H9 (cell line): ENCODE data around the gene PSMB8. TPM values are rescaled to one million over a fixed set of nuclear protein-coding genes. Genes with fewer than 3 reads are reported as not detected.

Experiments
- DNase-seq: peaks from one replicate; pipeline ENCODE4 v3.0.0-alpha.2; 2017
- H2AFZ ChIP-seq: one replicate; pipeline ENCODE4 v1.6.1; 2013; ENCODE audit warnings: mild to moderate bottlenecking, low read length, control low read depth, moderate library complexity
- H2AK5ac ChIP-seq: 2 replicates; pipeline ENCODE4 v1.6.1; 2013; ENCODE audit warnings: low read length, control low read depth, mixed read lengths; ENCODE audit not compliant: insufficient read length
- H2BK120ac ChIP-seq: one replicate; pipeline ENCODE4 v1.6.1; 2013; ENCODE audit warnings: low read depth, mild to moderate bottlenecking, low read length, control low read depth, inconsistent platforms; ENCODE audit not compliant: poor library complexity, severe bottlenecking
- H2BK12ac ChIP-seq: 2 replicates; pipeline ENCODE4 v1.6.1; 2013; ENCODE audit warnings: low read length, control low read depth, mixed read lengths, low read depth; ENCODE audit not compliant: insufficient read length
- H2BK15ac ChIP-seq: 2 replicates; pipeline ENCODE4 v1.6.1; 2013; ENCODE audit warnings: low read depth, low read length, control low read depth
- H2BK20ac ChIP-seq: one replicate; pipeline ENCODE4 v1.6.1; 2013; ENCODE audit warnings: low read depth, mild to moderate bottlenecking, low read length, control low read depth, inconsistent platforms; ENCODE audit not compliant: poor library complexity, severe bottlenecking
- H2BK5ac ChIP-seq: 2 replicates; pipeline ENCODE4 v1.6.1; 2013; ENCODE audit warnings: low read length, control low read depth, mixed read lengths; ENCODE audit not compliant: insufficient read length
- H3K14ac ChIP-seq: 2 replicates; pipeline ENCODE4 v1.6.1; 2013; ENCODE audit warnings: low read length, control low read depth; ENCODE audit not compliant: insufficient read depth
- H3K18ac ChIP-seq: 2 replicates; pipeline ENCODE4 v1.6.1; 2013; ENCODE audit warnings: low read depth, mild to moderate bottlenecking, mixed read lengths, low read length, control low read depth; ENCODE audit not compliant: insufficient read length
- H3K23ac ChIP-seq: 2 replicates; pipeline ENCODE4 v1.6.1; 2013; ENCODE audit warnings: low read length, control low read depth, mixed read lengths, low read depth; ENCODE audit not compliant: insufficient read length
- H3K23me2 ChIP-seq: 2 replicates; pipeline ENCODE4 v1.6.1; 2013; ENCODE audit warnings: low read depth, mild to moderate bottlenecking, mixed read lengths, low read length, control low read depth; ENCODE audit not compliant: insufficient read length, poor library complexity, severe bottlenecking
- H3K27ac ChIP-seq: 2 replicates; pipeline ENCODE4 v1.5.1; 2013; ENCODE audit warnings: low read length, control low read depth, mixed read lengths, low read depth; ENCODE audit not compliant: insufficient read length
- H3K27me3 ChIP-seq: 2 replicates; pipeline ENCODE4 v1.6.1; 2013; ENCODE audit warnings: low read length, control low read depth, inconsistent platforms; ENCODE audit not compliant: insufficient read depth
- H3K4ac ChIP-seq: 2 replicates; pipeline ENCODE4 v1.6.1; 2013; ENCODE audit warnings: low read depth, mild to moderate bottlenecking, control low read depth, inconsistent platforms, low read length, moderate library complexity
- H3K4me1 ChIP-seq: 2 replicates; pipeline ENCODE4 v1.6.1; 2013; ENCODE audit warnings: low read length, control low read depth, inconsistent platforms; ENCODE audit not compliant: insufficient read depth
- H3K4me2 ChIP-seq: 2 replicates; pipeline ENCODE4 v1.6.1; 2013; ENCODE audit warnings: low read length, control low read depth, mixed read lengths; ENCODE audit not compliant: insufficient read length, insufficient read depth
- H3K56ac ChIP-seq: 2 replicates; pipeline ENCODE4 v1.6.1; 2013; ENCODE audit warnings: low read depth, mild to moderate bottlenecking, mixed read lengths, low read length, control low read depth; ENCODE audit not compliant: insufficient read length
- H3K79me1 ChIP-seq: 2 replicates; pipeline ENCODE4 v1.6.1; 2013; ENCODE audit warnings: low read depth, mild to moderate bottlenecking, moderate library complexity, low read length, control low read depth, inconsistent platforms; ENCODE audit not compliant: insufficient read depth, poor library complexity, severe bottlenecking
- H3K79me2 ChIP-seq: 2 replicates; pipeline ENCODE4 v1.6.1; 2013; ENCODE audit warnings: low read length, control low read depth, inconsistent platforms; ENCODE audit not compliant: insufficient read depth
- H3K9ac ChIP-seq: 2 replicates; pipeline ENCODE4 v1.6.1; 2013; ENCODE audit warnings: low read length, control low read depth, mixed read lengths; ENCODE audit not compliant: insufficient read length; ENCODE audit errors: extremely low read depth
- H3K9me3 ChIP-seq: one replicate; pipeline ENCODE4 v1.6.1; 2013; ENCODE audit warnings: low read depth, low read length, inconsistent platforms; ENCODE audit not compliant: control insufficient read depth
- H3T11ph ChIP-seq: one replicate; pipeline ENCODE4 v1.6.1; 2013; ENCODE audit warnings: mild to moderate bottlenecking, low read length, control low read depth, inconsistent platforms
- H4K20me1 ChIP-seq: one replicate; pipeline ENCODE4 v1.6.1; 2013; ENCODE audit not compliant: control insufficient read depth, insufficient read length, insufficient read depth
- H4K5ac ChIP-seq: 2 replicates; pipeline ENCODE4 v1.6.1; 2013; ENCODE audit warnings: low read depth, mild to moderate bottlenecking, mixed read lengths, low read length, control low read depth; ENCODE audit not compliant: insufficient read length
- H4K8ac ChIP-seq: replicated peaks from 2 replicates; pipeline ENCODE4 v1.6.1; 2013; ENCODE audit warnings: low read length, control low read depth, mixed read lengths, low read depth; ENCODE audit not compliant: insufficient read length
- H4K91ac ChIP-seq: 2 replicates; pipeline ENCODE4 v1.6.1; 2013; ENCODE audit warnings: low read depth, mild to moderate bottlenecking, moderate library complexity, mixed read lengths, low read length, control low read depth; ENCODE audit not compliant: insufficient read length
- H3K27ac Mint-ChIP-seq, 3 experiments: 2 replicates in 2 of 3; 3 replicates in 1 of 3; pipeline ENCODE4 v1.8.0; 2020 to 2021; ENCODE audit warnings: mixed read lengths in 3 of 3, mild to moderate bottlenecking in 1 of 3, moderate library complexity in 1 of 3
- H3K27me3 Mint-ChIP-seq: 2 replicates; pipeline ENCODE4 v1.8.0; 2021; ENCODE audit warnings: low read depth, mild to moderate bottlenecking, moderate library complexity, mixed read lengths
- H3K36me3 Mint-ChIP-seq, 3 experiments: 2 replicates in 2 of 3; 3 replicates in 1 of 3; pipeline ENCODE4 v1.8.0; 2020 to 2021; ENCODE audit warnings: low read depth in 3 of 3, mixed read lengths in 3 of 3; ENCODE audit not compliant: insufficient read depth in 1 of 3
- H3K4me1 Mint-ChIP-seq, 2 experiments: 2 replicates each; pipeline ENCODE4 v1.8.0; 2020; ENCODE audit warnings: mixed read lengths in 2 of 2
- H3K4me3 Mint-ChIP-seq, 2 experiments: 2 replicates in 1 of 2; 3 replicates in 1 of 2; pipeline ENCODE4 v1.8.0; 2020 to 2021; ENCODE audit warnings: mild to moderate bottlenecking in 2 of 2, mixed read lengths in 2 of 2, moderate library complexity in 1 of 2
- H3K9me3 Mint-ChIP-seq, 2 experiments: 2 replicates in 1 of 2; 3 replicates in 1 of 2; pipeline ENCODE4 v1.8.0; 2020; ENCODE audit warnings: mild to moderate bottlenecking in 2 of 2, mixed read lengths in 2 of 2, moderate library complexity in 1 of 2
- CTCF ChIP-seq: fragments of 200-600 bp; sonication (generic); conservative IDR thresholded peaks from 3 replicates; pipeline ENCODE4 v1.8.0; 2021; ENCODE audit warnings: antibody characterized with exemption, mild to moderate bottlenecking
- WGBS: extraction: QIAGEN DNeasy Blood & Tissue Kit; methylation state at CpG from one replicate; pipeline ENCODE4 v1.1.7; 2013; ENCODE audit warnings: missing lambda C conversion rate, low lambda C conversion rate, mixed read lengths; ENCODE audit not compliant: insufficient read length; ENCODE audit errors: extremely low coverage; 5-methylcytosine and 5-hydroxymethylcytosine counted together
- total RNA-seq: library from RNA; stranded (reverse); gene quantifications from 2 replicates; pipeline ENCODE4 v1.2.1, GENCODE V29; 2021

The PSMB8 gene
- total RNA-seq, 1 experiment from 2014 or later: 19.1 TPM

- WGBS: no CpG with 5 or more reads among the region's 3 CpGs
- Histone ChIP-seq H3K4me1 (no peaks in the 10 kb centered on the region), H4K91ac (no peak overlapping the region), H2AFZ (no peak overlapping the region), H3K79me1 (no peaks in the 10 kb centered on the region), H3K9ac (no peak overlapping the region), H2BK12ac (no peak overlapping the region), H3K27me3 (no peaks in the 10 kb centered on the region), H3K79me2 (no peaks in the 10 kb centered on the region), H4K20me1 (no peaks in the 10 kb centered on the region), H3K27ac (no peak overlapping the region), H4K5ac (no peak overlapping the region), H2BK15ac (no peak overlapping the region), H3K23me2 (no peaks in the 10 kb centered on the region), H3K23ac (no peak overlapping the region), H4K8ac (no peak overlapping the region), H2BK20ac (no peak overlapping the region), H3T11ph (no peak overlapping the region), H2AK5ac (no peak overlapping the region), H3K14ac (no peak overlapping the region), H3K4ac (no peak overlapping the region), H3K18ac (no peak overlapping the region), H3K9me3 (no peaks in the 10 kb centered on the region), H3K56ac (no peak overlapping the region), H3K4me2 (no peak overlapping the region), H2BK120ac (no peak overlapping the region), H2BK5ac (no peak overlapping the region)
- Mint-ChIP-seq H3K9me3 (no peaks in the 10 kb centered on the region), H3K27me3 (no peaks in the 10 kb centered on the region), H3K4me3 (no peak overlapping the region), H3K36me3 (peaks cover 5 to 14% (median 7%) of the 10 kb centered on the region in 3 experiments; a peak in 5 of 7 replicates), H3K27ac (no peak overlapping the region), H3K4me1 (peaks cover 0 to 6% of the 10 kb centered on the region in 2 experiments; a peak in 2 of 4 replicates)
- TF ChIP-seq CTCF: no peak
- DNase-seq: no peak
Observed at GRCh38 chr6:32827025-32827424, 16.8 kb downstream of the PSMB8 start.
